CD4-positive, alpha-beta T cell treated with Interferon gamma for 1 hour (primary cell): ENCODE data around the gene NOXA1.
"Not testable (repeated sequence)": the region's sequence is repeated elsewhere in the genome, so short reads cannot be mapped to it uniquely, and the experiment has no call there.

Experiments used
- DNase-seq: peaks from one replicate; pipeline ENCODE4 v3.0.0-alpha.2; 2020

The NOXA1 gene

DNA sequence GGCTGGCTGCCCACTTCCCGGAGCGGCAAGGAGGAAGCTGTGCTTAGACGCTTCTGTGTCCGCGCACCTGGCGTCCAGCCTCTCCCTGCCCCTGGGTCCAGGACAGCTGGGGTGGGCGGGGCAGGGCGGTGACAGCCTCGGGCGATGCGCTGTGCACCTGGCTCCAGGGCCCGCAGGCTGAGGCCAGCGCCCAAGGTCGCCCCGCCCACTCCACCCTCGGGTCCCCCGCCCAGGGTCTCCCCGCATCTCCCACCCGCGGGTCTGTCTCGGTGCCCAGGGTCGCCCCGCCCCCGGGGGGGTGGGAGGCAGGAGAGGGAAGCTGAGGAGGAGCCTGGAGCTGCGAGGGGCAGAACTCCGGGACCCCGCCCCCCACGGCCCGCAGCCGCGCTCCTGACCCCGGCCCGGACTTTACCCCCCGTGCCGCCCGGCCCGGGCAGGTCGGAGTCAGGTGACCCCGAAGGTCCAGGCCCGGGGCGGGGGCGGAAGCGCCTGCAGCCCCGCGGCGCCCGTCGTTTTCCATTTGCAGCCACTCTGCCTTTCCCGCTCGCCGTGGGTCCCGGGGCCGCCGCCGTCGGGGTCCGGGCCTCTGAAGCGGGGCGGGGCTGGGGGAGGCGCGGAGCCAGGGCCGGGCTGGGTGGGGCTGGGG is 18.2 kb downstream of the NOXA1 start, which contains the start of gene ENTPD8:
ENTPD8 (minus strand) TSS at position 69 of the 646 bp plus-strand sequence. CDS start 3,072 bp downstream, outside the sequence.
- no peak for DNase-seq

DNA sequence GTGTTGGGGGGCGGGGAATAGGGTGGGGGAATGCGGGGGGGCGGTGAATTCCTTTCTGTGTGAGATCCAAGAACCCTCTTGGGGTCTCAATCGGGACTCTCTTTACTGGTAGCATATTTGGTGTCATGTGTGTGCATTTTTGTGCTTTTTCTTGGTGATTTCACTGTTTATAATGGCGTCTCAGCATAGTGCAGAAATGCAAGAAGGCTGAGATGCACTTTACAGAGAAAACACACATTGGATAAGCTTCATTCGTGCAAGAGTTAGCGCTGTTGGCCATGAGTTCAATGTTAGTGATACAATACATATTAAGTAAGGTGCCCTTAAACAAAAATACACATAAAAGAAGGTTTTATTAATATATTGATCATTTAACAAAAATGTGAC is 18.7 kb downstream of the NOXA1 start:
- no peak for DNase-seq

DNA sequence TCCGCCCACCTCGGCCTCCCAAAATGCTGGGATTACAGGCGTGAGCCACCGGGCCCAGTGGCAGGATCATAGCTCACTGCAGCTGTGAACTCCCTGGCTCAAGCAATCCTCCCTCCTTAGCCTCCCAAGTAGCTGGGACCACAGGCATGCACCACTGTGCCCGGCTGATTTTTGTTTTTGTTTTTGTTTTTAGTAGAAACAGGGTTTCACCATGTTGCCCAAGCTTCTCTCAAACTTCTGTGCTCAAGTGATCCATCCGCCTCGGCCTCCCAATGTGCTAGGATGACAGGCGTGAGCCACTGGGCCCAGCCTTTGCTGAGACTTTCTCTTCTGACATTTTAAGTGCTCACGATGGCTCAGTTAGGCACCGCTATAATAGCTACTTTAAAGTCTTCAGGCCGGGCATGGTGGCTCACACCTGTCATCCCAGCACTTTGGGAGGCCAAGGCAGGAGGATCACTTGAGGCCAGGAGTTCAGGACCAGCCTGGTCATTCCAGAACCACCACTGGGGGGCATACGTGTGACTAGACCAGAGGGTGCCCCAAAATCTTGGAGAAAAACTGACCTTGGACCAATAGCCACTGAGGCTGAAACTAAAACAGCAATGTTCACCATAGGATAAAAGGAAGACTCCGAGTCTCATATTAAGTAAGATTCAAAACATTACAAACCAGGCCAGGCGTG is 21.1 kb downstream of the NOXA1 start:
- DNase-seq, result no peak

DNA sequence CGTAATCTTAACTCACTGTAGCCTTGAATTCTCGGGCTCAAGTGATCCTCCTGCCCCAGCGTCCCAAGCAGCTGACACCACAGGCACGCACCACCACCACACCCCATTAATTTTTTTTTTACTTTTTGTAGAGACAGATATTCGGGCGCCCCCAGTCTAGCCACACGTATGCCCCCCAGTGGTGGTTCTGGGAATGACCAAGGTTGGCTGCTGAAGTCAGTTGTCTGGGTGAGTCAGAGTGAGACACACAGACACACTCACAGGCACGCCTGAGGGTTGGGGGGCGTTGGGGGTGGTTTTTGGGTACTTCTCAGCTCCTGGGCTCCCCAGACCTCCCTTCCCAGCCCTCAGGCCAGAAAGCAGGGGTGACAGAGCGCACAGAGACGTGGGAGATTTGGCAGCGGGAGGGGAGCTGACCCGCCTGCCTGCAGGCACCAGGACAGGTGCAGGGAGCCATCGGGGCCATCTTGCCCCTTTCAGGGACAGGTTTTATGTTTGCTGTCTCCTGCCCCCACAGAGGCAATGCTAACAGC is 22.1 kb downstream of the NOXA1 start:
- peak; percentile 83 for DNase-seq

DNA sequence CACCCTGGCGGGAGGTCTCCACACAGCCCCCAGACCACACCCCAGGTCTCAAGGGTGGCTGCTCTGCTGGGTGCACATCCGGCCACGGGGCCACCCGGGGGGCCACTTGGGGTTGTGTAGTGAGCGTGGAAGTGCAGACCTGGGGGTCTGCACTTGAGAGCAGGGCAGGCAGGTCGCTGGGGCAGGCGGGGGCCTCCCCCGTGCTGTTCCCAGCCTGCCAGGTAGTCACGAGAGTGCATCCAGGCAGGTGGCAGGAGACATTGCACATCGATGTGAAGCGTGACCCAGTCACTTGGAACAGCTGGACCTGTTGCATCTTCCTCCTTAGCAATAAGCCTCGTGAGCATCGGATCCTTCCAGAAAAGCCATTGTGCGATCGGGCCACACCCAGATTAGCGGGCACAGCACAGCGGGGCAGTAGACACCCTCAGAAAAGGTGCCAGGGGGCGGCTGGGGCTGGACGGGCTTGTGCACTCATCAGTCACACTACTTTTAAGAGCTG is 22.8 kb downstream of the NOXA1 start:
- no peak for DNase-seq

DNA sequence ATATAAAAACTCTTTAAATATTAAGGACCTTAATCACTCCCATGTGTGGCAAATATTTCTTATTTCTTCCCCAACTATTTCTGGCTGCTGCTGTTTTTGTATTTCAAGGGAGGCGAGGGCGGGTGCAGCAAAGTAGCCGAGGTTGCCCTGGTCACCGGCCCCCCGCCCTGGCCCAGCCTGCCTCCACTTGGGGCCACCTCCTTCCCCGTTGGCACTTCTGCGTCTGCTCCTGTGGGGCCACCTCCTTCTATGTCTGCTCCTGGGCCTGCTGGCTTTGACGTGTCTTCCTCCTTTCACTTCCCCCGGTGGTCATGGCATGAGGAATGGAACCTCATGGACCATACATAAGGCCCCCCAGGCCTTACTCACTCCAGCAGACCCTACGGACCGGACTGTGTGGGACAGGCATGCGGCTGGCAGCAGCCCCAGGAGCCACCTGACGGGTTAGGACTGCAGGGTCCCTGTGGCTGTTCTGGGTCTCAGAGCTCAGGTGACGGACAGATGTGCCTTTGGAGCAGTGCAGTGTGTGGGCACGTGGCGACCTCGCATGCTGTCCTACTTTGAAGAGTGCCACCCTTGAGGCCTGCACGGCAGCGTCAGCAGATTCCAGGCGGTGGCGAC is 23.8 kb downstream of the NOXA1 start:
- peak; percentile 38 for DNase-seq

DNA sequence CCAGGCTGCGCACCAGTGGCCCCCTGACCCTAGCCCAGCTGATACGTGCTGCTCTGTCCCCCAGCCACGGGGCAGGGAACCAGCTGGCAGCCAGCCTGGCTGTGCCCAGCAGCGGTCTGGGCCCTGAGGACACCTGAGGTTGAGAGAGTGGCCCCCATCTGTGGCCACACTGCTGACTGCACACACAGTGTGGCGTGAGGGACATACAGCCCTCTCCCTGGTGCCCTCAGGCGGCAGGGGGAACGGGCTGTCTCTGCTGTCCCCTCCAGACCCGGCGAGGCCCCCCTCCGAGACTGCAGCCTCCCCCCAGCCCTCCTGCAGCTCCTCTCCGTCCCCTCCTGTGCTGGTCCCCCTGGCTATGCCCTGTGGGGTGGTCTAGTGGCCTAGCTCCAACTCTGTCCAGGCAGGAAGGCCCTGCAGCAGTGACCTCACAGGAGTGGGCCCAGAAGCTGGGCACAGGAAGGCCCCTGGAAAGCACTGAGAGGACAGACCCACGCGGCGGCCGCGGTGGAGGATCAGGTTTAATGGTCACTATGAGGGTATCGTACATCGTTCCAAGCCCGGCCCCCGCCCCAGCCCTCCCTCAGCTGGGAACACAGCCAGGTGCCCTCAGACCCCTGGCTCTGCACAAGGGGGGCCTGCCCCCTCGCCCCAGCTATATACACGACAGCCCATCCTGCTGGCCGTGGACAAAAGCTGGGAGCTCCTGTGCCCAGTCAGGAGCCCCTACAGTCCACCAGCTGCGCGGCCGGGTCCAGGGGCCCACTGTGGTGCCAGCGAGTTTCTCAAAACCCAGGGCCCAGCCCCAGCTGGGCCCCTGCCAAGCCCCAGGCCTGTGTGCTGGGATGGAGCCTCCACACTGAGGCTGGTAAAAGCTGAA is 24.8 kb downstream of the NOXA1 start:
- no peak for DNase-seq

DNA sequence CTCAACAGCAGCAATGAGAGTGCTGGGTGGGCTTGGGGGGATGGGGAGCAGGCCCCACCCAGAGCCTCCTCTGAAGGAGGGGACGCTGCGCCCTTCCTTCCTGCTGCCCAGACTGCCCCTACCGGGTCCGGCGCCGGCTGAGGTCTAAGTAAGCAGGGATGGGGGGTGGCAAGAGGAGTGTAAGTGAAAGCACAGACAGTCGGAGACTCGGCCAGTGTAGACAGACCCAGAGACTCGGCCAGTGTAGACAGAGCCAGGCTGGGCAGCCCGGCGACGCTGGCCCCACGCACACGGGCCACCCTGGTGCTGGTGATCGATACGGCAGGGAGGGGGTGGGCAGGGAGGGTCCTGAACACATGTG is 25.4 kb downstream of the NOXA1 start:
- DNase-seq, result no peak

DNA sequence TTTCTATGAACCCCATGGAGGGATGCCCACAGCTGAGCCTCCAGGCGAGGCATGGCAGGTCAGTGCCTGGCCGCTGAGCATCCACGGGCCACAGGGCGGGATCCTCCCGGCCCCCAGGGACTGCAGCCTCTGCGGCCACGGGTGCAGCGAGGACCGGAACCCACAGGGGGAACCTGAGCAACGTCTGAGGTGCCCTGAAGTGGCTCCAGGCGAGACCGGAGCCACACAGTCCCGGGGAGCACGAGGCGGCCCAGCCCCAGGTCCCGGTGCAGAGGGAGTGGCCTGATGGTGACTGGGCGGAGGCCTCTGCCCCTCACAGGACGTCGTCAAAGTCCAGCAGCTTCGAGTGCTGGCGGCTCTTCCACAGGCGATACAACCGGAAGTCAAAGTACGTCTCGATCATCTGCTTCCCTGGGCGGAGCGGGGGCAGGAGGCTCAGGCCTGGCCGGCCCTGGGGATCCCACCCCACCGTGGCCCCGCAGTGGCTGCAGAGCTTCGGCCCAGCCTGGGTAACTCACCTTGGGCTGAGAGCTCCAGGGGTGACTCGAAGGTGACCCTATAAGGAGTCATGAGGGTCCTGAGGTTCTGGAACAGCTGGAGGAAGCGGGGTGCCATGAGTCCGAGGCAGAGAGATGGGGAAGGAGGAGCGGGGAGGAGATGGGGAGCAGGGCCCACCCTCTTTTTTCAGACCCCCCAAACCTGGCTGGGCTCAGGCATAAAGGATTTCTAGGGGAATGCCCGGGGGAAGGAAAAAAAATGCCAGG is 26.1 kb downstream of the NOXA1 start:
- DNase-seq, result no peak

DNA sequence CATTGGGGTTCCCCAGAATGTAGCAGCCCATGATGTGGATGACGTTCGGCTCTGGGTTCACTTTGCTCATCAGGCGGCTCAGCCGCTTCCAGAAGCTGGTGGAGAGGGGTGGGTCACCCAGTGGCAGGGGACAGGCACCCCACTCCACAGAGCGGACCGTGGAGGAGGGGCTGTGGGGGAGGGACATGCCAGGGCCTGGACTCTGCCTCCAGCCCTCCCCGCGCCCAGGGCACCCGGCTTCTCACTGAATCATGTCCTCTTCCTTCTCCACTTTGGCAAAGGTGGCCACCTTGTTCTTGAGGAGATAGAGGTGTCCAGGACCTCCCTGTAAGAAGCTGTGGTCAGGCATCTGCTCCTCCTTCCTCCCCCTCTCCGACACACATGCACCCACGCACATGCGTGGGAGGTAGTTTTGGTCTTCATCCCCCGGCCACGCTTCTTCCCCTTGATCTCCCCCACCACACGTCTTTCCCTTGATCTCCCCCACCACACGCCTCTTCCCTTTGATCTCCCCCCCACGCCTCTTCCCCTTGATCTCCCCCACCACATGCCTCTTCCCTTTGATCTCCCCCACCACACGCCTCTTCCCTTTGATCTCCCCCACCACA is 26.8 kb downstream of the NOXA1 start:
- DNase-seq, result peak; percentile 60

DNA sequence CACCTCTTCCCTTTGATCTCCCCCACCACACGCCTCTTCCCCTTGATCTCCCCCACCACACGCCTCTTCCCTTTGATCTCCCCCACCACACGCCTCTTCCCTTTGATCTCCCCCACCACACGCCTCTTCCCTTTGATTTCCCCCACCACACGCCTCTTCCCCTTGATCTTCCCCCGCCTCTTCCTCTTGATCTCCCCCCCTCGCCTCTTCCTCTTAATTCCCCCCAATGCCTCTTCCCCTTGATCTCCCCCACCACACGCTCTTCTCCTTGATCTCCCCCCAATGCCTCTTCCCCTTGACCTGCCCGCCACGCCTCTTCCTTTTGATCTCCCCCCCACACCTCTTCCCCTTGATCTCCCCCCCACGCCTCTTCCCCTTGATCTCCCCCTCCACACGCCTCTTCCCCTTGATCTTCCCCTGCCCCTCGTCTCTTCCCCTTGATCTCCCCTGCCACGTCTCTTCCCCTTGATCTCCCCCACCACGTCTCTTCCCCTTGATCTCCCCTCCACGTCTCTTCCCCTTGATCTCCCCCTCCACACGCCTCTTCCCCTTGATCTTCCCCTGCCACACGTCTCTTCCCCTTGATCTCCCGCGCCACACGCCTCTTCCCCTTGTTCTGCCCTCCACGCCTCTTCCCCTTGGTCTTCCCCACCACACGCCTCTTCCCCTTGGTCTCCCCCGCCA is 27.5 kb downstream of the NOXA1 start:
- DNase-seq, result peak; percentile 61

DNA sequence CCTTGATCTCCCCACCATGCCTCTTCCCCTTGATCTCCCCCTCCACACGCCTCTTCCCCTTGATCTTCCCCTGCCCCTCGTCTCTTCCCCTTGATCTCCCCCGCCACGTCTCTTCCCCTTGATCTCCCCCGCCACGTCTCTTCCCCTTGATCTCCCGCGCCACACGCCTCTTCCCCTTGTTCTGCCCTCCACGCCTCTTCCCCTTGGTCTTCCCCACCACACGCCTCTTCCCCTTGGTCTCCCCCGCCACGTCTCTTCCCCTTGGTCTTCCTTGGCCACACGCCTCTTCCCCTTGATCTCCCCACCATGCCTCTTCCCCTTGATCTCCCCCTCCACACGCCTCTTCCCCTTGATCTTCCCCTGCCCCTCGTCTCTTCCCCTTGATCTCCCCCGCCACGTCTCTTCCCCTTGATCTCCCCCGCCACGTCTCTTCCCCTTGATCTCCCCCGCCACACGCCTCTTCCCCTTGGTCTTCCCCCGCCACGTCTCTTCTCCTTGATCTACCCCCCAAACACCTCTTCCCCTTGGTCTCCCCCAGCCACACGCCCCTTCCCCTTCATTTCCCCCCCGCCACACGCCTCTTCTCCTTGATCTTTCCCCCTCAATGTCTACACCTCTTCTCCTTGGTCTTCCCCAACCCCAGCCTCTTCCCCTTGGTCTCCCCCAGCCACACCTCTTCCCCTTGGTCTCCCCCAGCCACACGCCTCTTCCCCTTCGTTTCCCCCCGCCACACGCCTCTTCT is 28.2 kb downstream of the NOXA1 start:
- DNase-seq, result not testable (repeated sequence)

DNA sequence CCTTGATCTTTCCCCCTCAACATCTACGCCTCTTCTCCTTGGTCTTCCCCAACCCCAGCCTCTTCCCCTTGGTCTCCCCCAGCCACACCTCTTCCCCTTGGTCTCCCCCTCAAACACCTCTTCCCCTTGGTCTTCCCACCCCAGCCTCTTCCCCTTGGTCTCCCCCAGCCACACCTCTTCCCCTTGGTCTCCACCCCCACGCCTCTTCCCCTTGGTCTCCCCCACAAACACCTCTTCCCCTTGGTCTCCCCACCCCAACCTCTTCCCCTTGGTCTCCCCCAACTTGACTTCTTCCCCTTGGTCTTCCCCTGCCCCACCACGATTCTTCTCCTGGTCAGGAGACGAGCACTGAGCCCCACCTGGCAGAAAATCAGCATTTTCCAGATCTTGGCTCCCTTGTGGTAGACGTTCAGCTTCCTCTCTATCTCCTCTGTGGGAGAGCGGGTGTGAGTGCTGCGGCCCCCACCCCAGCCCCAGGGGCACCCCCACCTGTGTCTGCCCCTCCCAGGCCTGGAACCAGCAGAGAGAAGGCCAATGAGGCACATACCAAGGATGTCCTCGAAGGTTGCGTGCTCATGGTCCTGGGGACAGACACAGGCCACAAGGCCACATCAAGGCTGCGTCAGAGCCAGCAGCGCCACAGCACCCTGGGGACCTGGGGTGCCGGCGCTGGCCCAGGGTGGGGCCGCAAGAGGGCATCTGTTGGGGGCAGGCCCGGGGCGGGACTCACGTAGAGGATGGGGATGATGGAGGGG is 29.0 kb downstream of the NOXA1 start:
- no peak for DNase-seq

DNA sequence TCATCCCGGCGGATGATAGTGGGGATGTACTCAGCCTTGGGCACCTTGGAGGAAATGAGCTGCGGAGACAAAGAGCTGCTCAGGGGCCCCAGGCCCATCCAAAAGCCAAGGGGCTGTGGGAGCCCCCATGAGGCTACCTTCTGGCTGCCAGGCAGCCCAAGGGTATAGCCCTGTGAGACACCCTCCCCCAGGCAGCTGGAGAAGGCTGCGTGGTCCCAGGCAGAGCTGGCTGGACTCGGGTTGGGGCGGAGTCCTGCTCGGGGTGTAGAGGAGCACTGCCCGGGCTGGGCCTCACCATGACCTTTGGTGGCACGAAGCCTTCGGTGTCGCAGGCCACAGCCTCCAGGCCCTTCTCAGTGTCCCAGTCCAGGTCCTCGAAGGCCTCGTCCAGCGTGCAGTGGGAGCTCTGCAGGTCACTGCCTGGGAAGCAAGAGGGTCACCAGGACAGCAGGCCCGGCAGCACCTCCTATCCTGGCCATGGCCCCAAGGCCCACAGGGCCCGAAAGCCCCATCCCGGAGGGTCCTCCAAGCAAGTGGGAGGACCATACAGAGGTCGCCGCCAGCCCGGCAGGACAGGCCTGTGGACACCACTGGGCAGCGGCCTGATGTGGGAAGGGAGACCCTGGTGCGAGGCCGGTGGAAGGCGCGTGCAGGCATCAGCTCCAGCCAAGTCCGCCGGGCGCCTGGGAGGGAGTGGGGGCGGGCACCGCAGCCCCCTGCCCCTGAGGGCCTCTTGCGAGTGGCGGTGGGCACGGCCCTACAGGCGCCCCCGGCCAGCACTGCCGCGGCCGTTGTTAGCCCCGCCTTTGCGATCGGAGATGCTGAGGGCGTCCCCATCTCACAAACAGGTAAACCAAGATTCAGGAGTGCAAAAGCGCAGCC is 29.8 kb downstream of the NOXA1 start:
- no peak for DNase-seq

DNA sequence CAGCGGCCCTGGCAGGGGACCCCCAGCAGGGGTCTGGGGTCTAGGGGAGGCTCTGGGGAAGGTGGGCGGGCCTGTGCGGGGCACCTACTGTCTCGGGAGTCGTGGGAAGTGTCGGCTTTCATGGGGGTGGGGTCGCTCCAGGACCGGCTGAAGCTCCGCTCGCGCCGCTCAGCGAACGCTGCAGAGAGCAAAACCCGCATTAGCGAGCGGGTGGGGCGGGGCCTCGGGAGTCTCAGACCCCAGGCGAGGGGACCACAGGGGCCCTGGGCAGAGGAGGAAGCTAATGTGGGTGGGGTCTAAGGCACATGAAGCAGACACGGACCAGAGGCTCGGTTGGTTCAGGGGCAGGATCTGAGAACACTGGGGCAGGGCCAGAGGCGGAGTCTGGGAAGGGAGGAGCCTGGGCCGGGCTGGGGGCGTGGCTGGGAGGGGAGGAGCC is 30.5 kb downstream of the NOXA1 start:
- peak; percentile 77 for DNase-seq

DNA sequence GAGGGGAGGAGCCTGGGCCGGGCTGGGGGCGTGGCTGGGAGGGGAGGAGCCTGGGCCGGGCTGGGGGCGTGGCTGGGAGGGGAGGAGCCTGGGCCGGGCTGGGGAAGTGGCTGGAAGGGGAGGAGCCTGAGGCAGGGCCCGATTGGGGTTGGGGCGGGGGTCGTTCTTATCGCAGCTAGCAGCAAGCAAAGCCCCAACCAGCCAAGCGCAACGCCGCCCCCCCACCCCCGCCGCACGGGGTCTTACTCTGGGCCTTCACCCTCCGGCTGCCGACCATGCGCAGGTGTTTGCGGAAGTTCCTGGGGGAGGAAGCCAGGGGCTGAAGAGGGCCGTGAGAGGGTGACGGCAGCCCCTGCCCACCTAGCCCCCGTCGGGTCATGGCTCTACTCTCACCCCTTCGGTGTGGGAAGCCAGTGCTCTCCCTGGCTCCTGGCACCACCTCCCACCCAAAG is 31.0 kb downstream of the NOXA1 start:
- DNase-seq, result peak; percentile 60

DNA sequence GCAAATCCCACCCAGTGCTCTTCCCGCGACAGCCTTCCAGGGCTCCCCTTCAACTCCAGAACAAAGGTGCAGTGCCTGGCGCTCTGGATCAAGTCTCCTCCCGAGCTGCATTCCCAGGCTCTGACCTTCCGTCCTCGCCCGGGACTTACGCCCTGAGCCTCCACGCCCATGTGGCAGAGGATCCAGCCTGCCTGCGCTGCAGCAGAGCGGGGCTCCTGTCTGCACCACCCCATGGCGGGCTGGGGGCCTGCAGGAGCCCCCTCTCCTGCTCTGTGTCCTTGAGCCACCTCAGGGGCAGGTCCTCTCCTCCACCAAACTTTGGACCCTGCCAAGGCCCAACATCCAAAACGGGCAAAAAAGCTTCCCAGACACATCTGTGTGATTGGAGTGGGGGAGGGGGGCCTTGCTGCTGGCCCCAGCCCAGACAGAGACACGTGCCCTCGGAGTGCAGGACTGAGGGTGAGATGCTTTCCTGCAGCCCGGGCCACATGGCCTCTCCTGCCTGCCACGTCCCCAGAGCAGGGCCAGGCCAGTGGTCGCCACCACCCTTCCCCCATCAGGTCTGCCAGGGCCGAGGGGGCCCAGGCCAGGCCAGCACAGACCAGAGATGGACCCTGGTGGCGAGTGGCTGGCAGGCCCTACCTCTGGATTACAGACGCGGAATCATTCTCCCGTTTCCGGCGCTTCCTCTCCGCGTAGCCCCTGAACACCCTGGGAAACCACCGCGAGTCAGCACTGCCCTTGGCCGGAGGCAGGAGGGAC is 31.6 kb downstream of the NOXA1 start:
- no peak for DNase-seq
